Measurements from ENCODE around the gene B3GNT7. TPM values are rescaled to one million over a fixed set of nuclear protein-coding genes. Genes with fewer than 3 reads are reported as not detected.
"Not testable (repeated sequence)": the region's sequence is repeated elsewhere in the genome, so short reads cannot be mapped to it uniquely, and the experiment has no call there.

The B3GNT7 gene
- total RNA-seq, 1 experiment from 2014 or later, result 11.0 TPM

DNA sequence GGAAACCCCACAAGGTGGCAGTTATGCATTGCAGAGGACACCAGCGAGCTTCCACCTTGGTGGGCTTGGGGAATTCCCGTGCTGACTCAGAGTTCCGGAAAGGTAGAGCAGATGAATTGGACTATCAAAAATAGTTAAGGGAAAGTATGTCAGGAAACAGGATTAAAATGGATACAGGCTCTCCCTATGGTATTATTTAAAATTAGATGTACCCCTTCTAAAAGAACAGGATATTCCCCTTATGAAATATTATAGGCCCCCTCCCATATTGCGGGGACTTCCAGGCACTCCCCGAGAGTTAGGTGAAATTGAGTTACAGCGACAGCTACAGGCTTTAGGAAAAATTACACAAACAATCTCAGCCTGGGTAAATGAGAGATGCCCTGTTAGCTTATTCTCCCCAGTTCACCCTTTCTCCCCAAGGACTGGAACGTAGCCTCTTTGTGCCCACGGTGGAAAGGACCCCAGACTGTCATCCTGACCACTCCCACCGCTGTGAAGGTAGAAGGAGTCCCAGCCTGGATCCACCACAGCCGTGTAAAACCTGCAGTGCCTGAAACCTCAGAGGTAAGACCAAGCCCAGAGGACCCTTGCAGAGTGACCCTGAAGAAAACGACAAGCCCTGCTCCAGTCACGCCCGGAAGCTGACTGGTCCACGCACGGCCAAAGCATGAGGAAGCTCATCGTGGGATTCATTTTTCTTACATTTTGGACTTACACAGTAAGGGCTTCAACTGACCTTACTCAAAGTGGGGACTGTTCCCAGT, 10.3 kb downstream of the B3GNT7 start:
- peaks cover 34% of the 10 kb centered on the region for H3K4me1 ChIP-seq (ENCODE audit: insufficient read depth, low read length)
- ChIA-PET POLR2A (ENCODE audit: unreplicated experiment) (interaction anchor here (0.7 kb wide), 1 partner anchor 51 kb away, joined by 4 read pairs; no protein-coding TSS in a partner anchor), CTCF (interaction anchor here (0.6 to 1.0 kb wide), 2 partner anchors 160 to 294 kb away, joined by 3 read pairs; no protein-coding TSS in a partner anchor)
- H4K20me1 ChIP-seq (ENCODE audit: low read length); BruUV-seq (replicated peaks); intact Hi-C loops (cut with micrococcal nuclease); H3K27me3 ChIP-seq (ENCODE audit: low read length); H3K36me3 ChIP-seq (ENCODE audit: low read depth, low read length); H3F3A ChIP-seq (ENCODE audit: low read length, unreplicated experiment); H3K9me2 ChIP-seq (replicated peaks; ENCODE audit: low read length); H3K79me2 ChIP-seq (ENCODE audit: low read length); H3K9me3 ChIP-seq (ENCODE audit: low read length): not testable (repeated sequence)
- DNase-seq, result peak; percentile 22
- ATAC-seq, result peak; percentile 73
- H3K4me3 ChIP-seq (ENCODE audit: low read length), result peak overlapping the region; percentile 38; the same call in 1 of the 2 replicates
- TF ChIP-seq, protein P1, sequence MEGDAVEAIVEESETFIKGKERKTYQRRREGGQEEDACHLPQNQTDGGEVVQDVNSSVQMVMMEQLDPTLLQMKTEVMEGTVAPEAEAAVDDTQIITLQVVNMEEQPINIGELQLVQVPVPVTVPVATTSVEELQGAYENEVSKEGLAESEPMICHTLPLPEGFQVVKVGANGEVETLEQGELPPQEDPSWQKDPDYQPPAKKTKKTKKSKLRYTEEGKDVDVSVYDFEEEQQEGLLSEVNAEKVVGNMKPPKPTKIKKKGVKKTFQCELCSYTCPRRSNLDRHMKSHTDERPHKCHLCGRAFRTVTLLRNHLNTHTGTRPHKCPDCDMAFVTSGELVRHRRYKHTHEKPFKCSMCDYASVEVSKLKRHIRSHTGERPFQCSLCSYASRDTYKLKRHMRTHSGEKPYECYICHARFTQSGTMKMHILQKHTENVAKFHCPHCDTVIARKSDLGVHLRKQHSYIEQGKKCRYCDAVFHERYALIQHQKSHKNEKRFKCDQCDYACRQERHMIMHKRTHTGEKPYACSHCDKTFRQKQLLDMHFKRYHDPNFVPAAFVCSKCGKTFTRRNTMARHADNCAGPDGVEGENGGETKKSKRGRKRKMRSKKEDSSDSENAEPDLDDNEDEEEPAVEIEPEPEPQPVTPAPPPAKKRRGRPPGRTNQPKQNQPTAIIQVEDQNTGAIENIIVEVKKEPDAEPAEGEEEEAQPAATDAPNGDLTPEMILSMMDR (conservative IDR thresholded peaks at IDR 0.05; ENCODE audit: low read depth, low read length), result peak; percentile 50; the same call in 1 of the 2 replicates
- H3K27ac ChIP-seq (ENCODE audit: low read length), result peak overlapping the region; percentile 77
- H2AFZ ChIP-seq (ENCODE audit: low read length), result peak overlapping the region; percentile 63
- peak overlapping the region; percentile 47 for H3K9ac ChIP-seq (ENCODE audit: low read length)
- H3K4me2 ChIP-seq (ENCODE audit: low read length), result peak overlapping the region; percentile 65

- H3K27me3 ChIP-seq (ENCODE audit: low read length); H3F3A ChIP-seq (ENCODE audit: low read length, unreplicated experiment); BruUV-seq (replicated peaks); H3K9me2 ChIP-seq (replicated peaks; ENCODE audit: low read length); H3K79me2 ChIP-seq (ENCODE audit: low read length); POLR2A ChIA-PET (ENCODE audit: unreplicated experiment); H3K9ac ChIP-seq (ENCODE audit: low read length); H3K4me2 ChIP-seq (ENCODE audit: low read length); H3K36me3 ChIP-seq (ENCODE audit: low read depth, low read length); H4K20me1 ChIP-seq (ENCODE audit: low read length); H3K4me3 ChIP-seq (ENCODE audit: low read length); ATAC-seq; DNase-seq; H3K9me3 ChIP-seq (ENCODE audit: low read length); H3K27ac ChIP-seq (ENCODE audit: low read length); CTCF ChIA-PET; H2AFZ ChIP-seq (ENCODE audit: low read length); intact Hi-C loops (cut with micrococcal nuclease): not testable (repeated sequence)
- H3K4me1 ChIP-seq (ENCODE audit: insufficient read depth, low read length), result peaks cover 46% of the 10 kb centered on the region
Measured at GRCh38 chr2:231407686-231408085, 12.2 kb downstream of the B3GNT7 start.

DNA sequence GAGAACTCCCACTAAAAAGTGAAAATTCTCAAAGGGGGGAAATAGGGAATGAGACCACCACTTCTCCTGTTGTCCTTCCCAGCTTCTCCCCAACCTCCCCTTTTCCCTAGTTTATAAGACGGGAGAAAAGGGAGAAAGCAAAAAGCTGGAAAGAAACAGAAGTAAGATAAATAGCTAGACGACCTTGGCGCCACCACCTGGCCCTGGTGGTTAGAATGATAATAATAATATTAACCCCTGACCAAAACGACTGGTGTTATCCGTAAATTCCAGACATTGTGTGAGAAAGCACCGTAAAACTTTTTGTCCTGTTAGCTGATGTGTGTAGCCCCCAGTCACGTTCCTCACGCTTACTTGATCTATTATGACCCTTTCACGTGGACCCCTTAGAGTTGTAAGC, 12.8 kb downstream of the B3GNT7 start:
- H3K27me3 ChIP-seq (ENCODE audit: low read length); intact Hi-C loops (cut with micrococcal nuclease); H2AFZ ChIP-seq (ENCODE audit: low read length); H3K4me3 ChIP-seq (ENCODE audit: low read length); BruUV-seq (replicated peaks); H3K79me2 ChIP-seq (ENCODE audit: low read length); CTCF ChIA-PET; H3K9me3 ChIP-seq (ENCODE audit: low read length); H3K4me2 ChIP-seq (ENCODE audit: low read length); H3K9me2 ChIP-seq (replicated peaks; ENCODE audit: low read length); DNase-seq; H3K27ac ChIP-seq (ENCODE audit: low read length); H3K9ac ChIP-seq (ENCODE audit: low read length); H3K36me3 ChIP-seq (ENCODE audit: low read depth, low read length); H3F3A ChIP-seq (ENCODE audit: low read length, unreplicated experiment); POLR2A ChIA-PET (ENCODE audit: unreplicated experiment); H4K20me1 ChIP-seq (ENCODE audit: low read length); ATAC-seq: not testable (repeated sequence)
- H3K4me1 ChIP-seq (ENCODE audit: insufficient read depth, low read length), result peaks cover 42% of the 10 kb centered on the region

DNA sequence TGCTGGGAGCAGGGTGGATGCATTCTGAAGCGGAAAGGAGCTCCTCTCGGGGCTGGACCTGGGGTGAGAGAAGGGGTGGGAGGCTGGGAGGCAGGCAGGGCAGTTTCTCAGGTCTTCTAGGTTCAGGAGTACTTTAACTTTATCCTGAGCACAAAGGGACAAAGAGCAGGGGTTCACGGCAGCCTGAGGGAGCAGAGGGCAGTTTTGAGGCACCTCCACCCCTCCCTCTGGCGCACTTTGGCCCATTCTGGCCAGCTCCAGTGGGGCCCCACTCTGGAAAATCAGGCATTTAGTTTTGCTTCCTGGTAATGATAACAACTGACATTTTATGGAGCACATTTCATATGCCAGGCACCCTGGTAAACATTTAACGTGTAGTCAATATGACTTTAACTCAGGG, 14.3 kb downstream of the B3GNT7 start:
- no peak overlapping the region for H3K4me2 ChIP-seq (ENCODE audit: low read length)
- H3K79me2 ChIP-seq (ENCODE audit: low read length), result no peaks in the 10 kb centered on the region
- H3F3A ChIP-seq (ENCODE audit: low read length, unreplicated experiment), result no peaks in the 10 kb centered on the region
- intact Hi-C loops (cut with micrococcal nuclease), result no loop called here
- H3K9me3 ChIP-seq (ENCODE audit: low read length), result no peaks in the 10 kb centered on the region
- H3K9me2 ChIP-seq (replicated peaks; ENCODE audit: low read length), result no peaks in the 10 kb centered on the region
- TF ChIP-seq, protein P1 (conservative IDR thresholded peaks at IDR 0.05; ENCODE audit: low read depth, low read length), result no peak
- TF ChIP-seq EZH2phosphoT487 (IDR thresholded peaks at IDR 0.05; ENCODE audit: borderline replicate concordance, low read length) (no peak), EZH2 (IDR thresholded peaks at IDR 0.05; ENCODE audit: low read length, unreplicated experiment) (no peak)
- no peaks in the 10 kb centered on the region for H3K27me3 ChIP-seq (ENCODE audit: low read length)
- H2AFZ ChIP-seq (ENCODE audit: low read length), result no peak overlapping the region
- POLR2A ChIA-PET (ENCODE audit: unreplicated experiment), result no interaction called here
- H3K4me1 ChIP-seq (ENCODE audit: insufficient read depth, low read length), result peaks cover 33% of the 10 kb centered on the region
- H4K20me1 ChIP-seq (ENCODE audit: low read length), result no peaks in the 10 kb centered on the region
- BruUV-seq (replicated peaks), result no TSS peak
- ATAC-seq (no peak), DNase-seq (no peak)
- CTCF ChIA-PET, result no interaction called here
- H3K36me3 ChIP-seq (ENCODE audit: low read depth, low read length), result no peaks in the 10 kb centered on the region
- H3K27ac ChIP-seq (ENCODE audit: low read length), result no peak overlapping the region
- no peak overlapping the region for H3K9ac ChIP-seq (ENCODE audit: low read length)
- H3K4me3 ChIP-seq (ENCODE audit: low read length), result no peak overlapping the region
